HCT116 (cell line): Measurements from ENCODE around the gene ARRB2. TPM values are rescaled to one million over a fixed set of nuclear protein-coding genes. Genes with fewer than 3 reads are reported as not detected.

Source experiments
- ATAC-seq: fragments of 200-7000 bp; cut with Tn5 transposase; 2 replicates; pipeline ENCODE4 v1.9.1; 2020; ENCODE audit warnings: mild to moderate bottlenecking, moderate library complexity
- BruUV-seq: library from RNA; stranded (reverse); fragments of 400-500 nt; replicated peaks from 2 replicates; lab custom pipeline; 2021; lab: Mats Ljungman, UMichigan
- CTCF ChIA-PET: fragments of 300-600 bp; sonication (Branson Sonifier 250); formaldehyde crosslinking; loops from one replicate; lab custom pipeline; 2021; ENCODE audit warnings: antibody characterized with exemption; lab: Charles Lee
- POLR2A ChIA-PET: fragments of 300-600, 350-600 bp; sonication (Branson Sonifier 250); formaldehyde crosslinking; loops from one replicate; lab custom pipeline; 2021; ENCODE audit warnings: antibody characterized with exemption; lab: Charles Lee
- RAD21 ChIA-PET, 2 experiments: fragments of 300-600 bp; sonication (Branson Sonifier 250); formaldehyde crosslinking; loops; one replicate each; lab custom pipeline; 2023; ENCODE audit warnings: low total read pairs in 2 of 2; ENCODE audit not compliant: uncharacterized antibody in 2 of 2, unreplicated experiment in 2 of 2, low non-redundant PET in 1 of 2; lab: Charles Lee
- DNase-seq: peaks from one replicate; pipeline ENCODE4 v3.0.0-alpha.2; 2010; ENCODE audit warnings: low read depth, low spot score
- H2AFZ ChIP-seq: fragments of 200-600 bp; shearing (Covaris generic), sonication (generic); 2 replicates; pipeline ENCODE4 v1.6.1; 2017; ENCODE audit warnings: low read depth, mixed run types, mixed read lengths, antibody characterized with exemption, low read length; ENCODE audit not compliant: poor library complexity, severe bottlenecking
- H3K27ac ChIP-seq: 2 replicates; pipeline ENCODE4 v1.5.1; 2012; ENCODE audit warnings: low read depth, low read length
- H3K27me3 ChIP-seq: fragments of 200-600 bp; sonication (generic); 2 replicates; pipeline ENCODE4 v1.6.1; 2016; ENCODE audit warnings: mixed run types, low read length, mixed read lengths; ENCODE audit not compliant: insufficient read depth
- H3K36me3 ChIP-seq, 2 experiments: fragments of 200-500 bp in 1 of 2; fragments of 200-600 bp in 1 of 2; sonication (Bioruptor generic) in 1 of 2; sonication (generic) in 1 of 2; 2 replicates each; pipeline versions ENCODE4 v1.5.1 to v1.6.1; 2014 to 2016; ENCODE audit warnings: low read length in 2 of 2, inconsistent platforms in 1 of 2, mixed read lengths in 1 of 2, mixed run types in 1 of 2; ENCODE audit not compliant: insufficient read depth in 2 of 2, control insufficient read depth in 1 of 2
- H3K4me1 ChIP-seq, 2 experiments: fragments of 200-600 bp in 1 of 2; sonication (generic) in 1 of 2; 2 replicates each; pipeline versions ENCODE4 v1.5.1 to v1.6.1; 2012 to 2017; ENCODE audit warnings: low read length in 2 of 2, inconsistent platforms in 1 of 2, mild to moderate bottlenecking in 1 of 2, mixed read lengths in 1 of 2, mixed run types in 1 of 2, moderate library complexity in 1 of 2; ENCODE audit not compliant: insufficient read depth in 2 of 2, control insufficient read depth in 1 of 2
- H3K4me2 ChIP-seq: fragments of 200-600 bp; sonication (generic); 2 replicates; pipeline ENCODE4 v1.6.1; 2017; ENCODE audit warnings: mixed run types, low read length, mixed read lengths
- H3K4me3 ChIP-seq, 2 experiments: fragments of 200-600 bp in 1 of 2; sonication (generic) in 1 of 2; replicated peaks in 1 of 2; 2 replicates each; pipeline ENCODE4 v1.5.1; 2011 to 2016; ENCODE audit warnings: low read length in 2 of 2, control low read depth in 1 of 2, low read depth in 1 of 2, mild to moderate bottlenecking in 1 of 2, mixed read lengths in 1 of 2, mixed run types in 1 of 2
- H3K79me2 ChIP-seq: fragments of 200-600 bp; sonication (generic); 2 replicates; pipeline ENCODE4 v1.6.1; 2017; ENCODE audit warnings: mild to moderate bottlenecking, mixed run types, low read length, moderate library complexity, mixed read lengths; ENCODE audit not compliant: insufficient read depth
- H3K9ac ChIP-seq: fragments of 200-600 bp; sonication (generic); 2 replicates; pipeline ENCODE4 v1.6.1; 2016; ENCODE audit warnings: low read length, mixed read lengths
- H3K9me2 ChIP-seq: fragments of 200-600 bp; sonication (generic), shearing (Covaris generic); 2 replicates; pipeline ENCODE4 v1.6.1; 2017; ENCODE audit warnings: mixed run types, mild to moderate bottlenecking, moderate library complexity; ENCODE audit not compliant: insufficient read depth
- H3K9me3 ChIP-seq, 2 experiments: fragments of 200-500 bp in 1 of 2; fragments of 200-600 bp in 1 of 2; sonication (Bioruptor generic) in 1 of 2; sonication (generic) in 1 of 2; 2 replicates each; pipeline ENCODE4 v1.6.1; 2014 to 2017; ENCODE audit warnings: low read length in 2 of 2, mixed read lengths in 2 of 2, inconsistent platforms in 1 of 2, low read depth in 1 of 2, mild to moderate bottlenecking in 1 of 2, mixed run types in 1 of 2, moderate library complexity in 1 of 2; ENCODE audit not compliant: control insufficient read depth in 1 of 2, insufficient read depth in 1 of 2
- H4K20me1 ChIP-seq: fragments of 200-600 bp; sonication (generic), shearing (Covaris generic); 2 replicates; pipeline ENCODE4 v1.6.1; 2017; ENCODE audit warnings: mixed run types, mild to moderate bottlenecking, moderate library complexity; ENCODE audit not compliant: insufficient read depth
- CBX3 ChIP-seq: IDR thresholded peaks from 2 replicates; pipeline ENCODE4 v1.6.1; 2012; ENCODE audit warnings: low read depth
- EZH2 ChIP-seq: fragments of 200-600 bp; sonication (generic); IDR thresholded peaks from 2 replicates; pipeline ENCODE4 v1.6.1; 2017; ENCODE audit warnings: antibody characterized with exemption, mixed run types
- POLR2A ChIP-seq: IDR thresholded peaks from 2 replicates; pipeline ENCODE4 v1.7.0; 2011; ENCODE audit warnings: borderline replicate concordance; ENCODE audit not compliant: insufficient read depth, insufficient read length; ENCODE audit errors: extremely low read depth
- TCF7L2 ChIP-seq: IDR thresholded peaks from 2 replicates; pipeline ENCODE4 v1.7.0; 2011; ENCODE audit warnings: borderline replicate concordance, inconsistent platforms; ENCODE audit not compliant: insufficient read depth, insufficient read length; ENCODE audit errors: extremely low read depth
- ZFX ChIP-seq: fragments of 450-650 bp; IDR thresholded peaks from 2 replicates; pipeline ENCODE4 v1.6.1; 2017
- ZNF274 ChIP-seq: fragments of 200-500 bp; sonication (Bioruptor generic); IDR thresholded peaks from 2 replicates; pipeline ENCODE4 v1.6.1; 2014; ENCODE audit warnings: mild to moderate bottlenecking, low read depth, low read length, inconsistent platforms
- intact Hi-C: fragments of 100-400 bp; cut with micrococcal nuclease; formaldehyde crosslinking; loops from 2 replicates; pipeline ENCODE4 v1.10.0; 2022
- total RNA-seq: library from RNA; stranded (reverse); gene quantifications from one replicate; pipeline ENCODE4 v1.2.1, GENCODE V29; 2021; ENCODE audit not compliant: unreplicated experiment
- TF ChIP-seq, protein P1 (sequence below): IDR thresholded peaks from 2 replicates; pipeline ENCODE4 v1.6.1; 2012; ENCODE audit warnings: low read depth
- TF ChIP-seq, protein P2 (sequence below): IDR thresholded peaks from 2 replicates; pipeline ENCODE4 v1.6.1; 2012

Gene ARRB2
- total RNA-seq, 1 experiment from 2014 or later: 70.8 TPM

DNA sequence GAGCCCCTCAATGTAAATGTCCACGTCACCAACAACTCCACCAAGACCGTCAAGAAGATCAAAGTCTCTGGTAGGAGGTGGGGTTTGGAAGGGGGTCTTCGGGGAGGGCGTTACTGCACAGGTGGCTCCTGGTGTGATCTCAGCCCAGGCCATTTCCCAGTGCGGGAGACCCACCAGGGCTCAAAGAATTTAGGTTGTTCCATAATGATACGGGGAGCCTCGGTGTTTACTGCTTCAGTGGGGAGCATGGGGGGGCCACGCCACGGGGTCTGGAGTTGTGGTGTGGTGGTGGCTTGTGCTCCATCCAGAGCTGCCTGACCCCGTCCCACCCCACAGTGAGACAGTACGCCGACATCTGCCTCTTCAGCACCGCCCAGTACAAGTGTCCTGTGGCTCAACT, 7.8 kb downstream of the ARRB2 start (continued):
- TF ChIP-seq, protein P1, sequence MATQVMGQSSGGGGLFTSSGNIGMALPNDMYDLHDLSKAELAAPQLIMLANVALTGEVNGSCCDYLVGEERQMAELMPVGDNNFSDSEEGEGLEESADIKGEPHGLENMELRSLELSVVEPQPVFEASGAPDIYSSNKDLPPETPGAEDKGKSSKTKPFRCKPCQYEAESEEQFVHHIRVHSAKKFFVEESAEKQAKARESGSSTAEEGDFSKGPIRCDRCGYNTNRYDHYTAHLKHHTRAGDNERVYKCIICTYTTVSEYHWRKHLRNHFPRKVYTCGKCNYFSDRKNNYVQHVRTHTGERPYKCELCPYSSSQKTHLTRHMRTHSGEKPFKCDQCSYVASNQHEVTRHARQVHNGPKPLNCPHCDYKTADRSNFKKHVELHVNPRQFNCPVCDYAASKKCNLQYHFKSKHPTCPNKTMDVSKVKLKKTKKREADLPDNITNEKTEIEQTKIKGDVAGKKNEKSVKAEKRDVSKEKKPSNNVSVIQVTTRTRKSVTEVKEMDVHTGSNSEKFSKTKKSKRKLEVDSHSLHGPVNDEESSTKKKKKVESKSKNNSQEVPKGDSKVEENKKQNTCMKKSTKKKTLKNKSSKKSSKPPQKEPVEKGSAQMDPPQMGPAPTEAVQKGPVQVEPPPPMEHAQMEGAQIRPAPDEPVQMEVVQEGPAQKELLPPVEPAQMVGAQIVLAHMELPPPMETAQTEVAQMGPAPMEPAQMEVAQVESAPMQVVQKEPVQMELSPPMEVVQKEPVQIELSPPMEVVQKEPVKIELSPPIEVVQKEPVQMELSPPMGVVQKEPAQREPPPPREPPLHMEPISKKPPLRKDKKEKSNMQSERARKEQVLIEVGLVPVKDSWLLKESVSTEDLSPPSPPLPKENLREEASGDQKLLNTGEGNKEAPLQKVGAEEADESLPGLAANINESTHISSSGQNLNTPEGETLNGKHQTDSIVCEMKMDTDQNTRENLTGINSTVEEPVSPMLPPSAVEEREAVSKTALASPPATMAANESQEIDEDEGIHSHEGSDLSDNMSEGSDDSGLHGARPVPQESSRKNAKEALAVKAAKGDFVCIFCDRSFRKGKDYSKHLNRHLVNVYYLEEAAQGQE: no peak
- TF ChIP-seq, protein P2, sequence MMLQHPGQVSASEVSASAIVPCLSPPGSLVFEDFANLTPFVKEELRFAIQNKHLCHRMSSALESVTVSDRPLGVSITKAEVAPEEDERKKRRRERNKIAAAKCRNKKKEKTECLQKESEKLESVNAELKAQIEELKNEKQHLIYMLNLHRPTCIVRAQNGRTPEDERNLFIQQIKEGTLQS: no peak
- TF ChIP-seq TCF7L2: no peak

DNA sequence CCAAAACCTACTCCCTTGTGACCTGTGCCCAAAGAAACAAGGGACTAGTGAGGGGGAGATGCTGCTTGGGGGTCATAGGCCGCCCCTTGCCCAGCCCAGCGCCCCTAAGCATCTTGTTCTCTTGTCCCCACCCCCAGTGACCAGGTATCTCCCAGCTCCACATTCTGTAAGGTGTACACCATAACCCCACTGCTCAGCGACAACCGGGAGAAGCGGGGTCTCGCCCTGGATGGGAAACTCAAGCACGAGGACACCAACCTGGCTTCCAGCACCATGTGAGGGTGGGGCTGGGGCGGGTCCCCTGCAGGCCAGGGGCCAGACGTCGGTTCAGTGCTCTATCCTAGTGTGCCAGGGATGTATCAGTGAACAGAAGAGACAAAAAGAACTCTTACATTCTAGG, 8.7 kb downstream of the ARRB2 start:
- Histone ChIP-seq H4K20me1 (no peaks in the 10 kb centered on the region), H3K9me3 (no peaks in the 10 kb centered on the region), H3K4me3 (no peak overlapping the region), H3K79me2 (no peaks in the 10 kb centered on the region), H3K4me1 (peaks cover 16 to 17% of the 10 kb centered on the region in 2 experiments)
- DNase-seq: no peak
- CTCF ChIA-PET: no interaction called here
- TF ChIP-seq CBX3 (no peak), POLR2A (no peak), EZH2 (no peak), ZFX (no peak), ZNF274 (no peak)
- TF ChIP-seq, all 23 proteins: peak for 0
- H3K36me3 ChIP-seq: peaks cover 14 to 16% of the 10 kb centered on the region in 2 experiments; a peak in 2 of 4 replicates
- H3K27me3 ChIP-seq: no peaks in the 10 kb centered on the region
- H3K9me2 ChIP-seq: no peaks in the 10 kb centered on the region
- H2AFZ ChIP-seq: no peak overlapping the region
- ChIA-PET POLR2A (no interaction called here), RAD21 (no interaction called here)
- H3K4me2 ChIP-seq: no peak overlapping the region
- no TSS peak for BruUV-seq
- H3K9ac ChIP-seq: no peak overlapping the region
- intact Hi-C loops: no loop called here
- ATAC-seq: no peak
- H3K27ac ChIP-seq: no peak overlapping the region
